A204.1 (cell line): ENCODE results near the gene ELMO2.
A peak's percentile ranks its signal among the peaks of the same experiment; 100 is the strongest.

Experiments
- FAIRE-seq: peaks from 2 replicates; lab custom pipeline; 2012; peaks lifted over from hg19 to GRCh38; lab: Jason Lieb, UNC

Gene ELMO2, protein sequence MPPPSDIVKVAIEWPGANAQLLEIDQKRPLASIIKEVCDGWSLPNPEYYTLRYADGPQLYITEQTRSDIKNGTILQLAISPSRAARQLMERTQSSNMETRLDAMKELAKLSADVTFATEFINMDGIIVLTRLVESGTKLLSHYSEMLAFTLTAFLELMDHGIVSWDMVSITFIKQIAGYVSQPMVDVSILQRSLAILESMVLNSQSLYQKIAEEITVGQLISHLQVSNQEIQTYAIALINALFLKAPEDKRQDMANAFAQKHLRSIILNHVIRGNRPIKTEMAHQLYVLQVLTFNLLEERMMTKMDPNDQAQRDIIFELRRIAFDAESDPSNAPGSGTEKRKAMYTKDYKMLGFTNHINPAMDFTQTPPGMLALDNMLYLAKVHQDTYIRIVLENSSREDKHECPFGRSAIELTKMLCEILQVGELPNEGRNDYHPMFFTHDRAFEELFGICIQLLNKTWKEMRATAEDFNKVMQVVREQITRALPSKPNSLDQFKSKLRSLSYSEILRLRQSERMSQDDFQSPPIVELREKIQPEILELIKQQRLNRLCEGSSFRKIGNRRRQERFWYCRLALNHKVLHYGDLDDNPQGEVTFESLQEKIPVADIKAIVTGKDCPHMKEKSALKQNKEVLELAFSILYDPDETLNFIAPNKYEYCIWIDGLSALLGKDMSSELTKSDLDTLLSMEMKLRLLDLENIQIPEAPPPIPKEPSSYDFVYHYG

GRCh38 chr20:46406200-46406985, at the start of gene ELMO2:
ELMO2 (minus strand) TSS chr20:46406615; CDS start chr20:46394482, 12,133 bp downstream.
- FAIRE-seq: peak; percentile 16

GRCh38 chr20:46455729-46456128, 49.3 kb upstream of the ELMO2 start:
- FAIRE-seq: no peak

GRCh38 chr20:46446851-46447250, 40.4 kb upstream of the ELMO2 start:
- no peak for FAIRE-seq

- FAIRE-seq: no peak
Measured at GRCh38 chr20:46439837-46440236, 33.4 kb upstream of the ELMO2 start.

DNA sequence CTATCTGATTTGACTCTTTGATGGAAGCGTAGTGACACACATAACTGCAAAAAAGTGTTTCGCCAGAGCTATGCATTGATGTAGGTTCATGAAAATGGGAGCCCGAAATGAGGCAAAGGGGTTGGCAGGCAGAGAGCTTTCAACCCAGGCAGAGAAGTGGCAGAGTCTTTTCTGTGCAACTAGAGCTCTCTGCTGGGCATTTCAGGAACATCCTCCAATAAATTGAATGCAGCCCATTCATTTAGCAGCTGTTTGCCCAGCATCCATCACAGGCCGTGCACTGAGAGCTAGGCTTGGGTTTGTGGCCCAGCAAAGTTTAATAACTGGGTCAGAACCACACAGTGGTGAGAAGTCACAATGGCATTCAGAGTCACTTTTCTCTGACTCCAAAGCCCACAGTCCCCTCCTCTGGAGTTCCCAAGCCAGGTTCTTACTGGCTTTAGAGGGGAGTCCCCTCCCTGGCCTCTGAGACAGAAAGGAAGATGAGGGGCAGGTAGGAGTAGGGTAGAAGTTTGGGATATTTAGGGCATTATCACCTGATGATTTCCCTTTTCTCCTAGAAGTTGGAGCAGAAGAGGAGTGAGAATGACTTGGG, 31.8 kb upstream of the ELMO2 start:
- peak; percentile 71 for FAIRE-seq

GRCh38 chr20:46435146-46435545, 28.7 kb upstream of the ELMO2 start:
- no peak for FAIRE-seq

DNA sequence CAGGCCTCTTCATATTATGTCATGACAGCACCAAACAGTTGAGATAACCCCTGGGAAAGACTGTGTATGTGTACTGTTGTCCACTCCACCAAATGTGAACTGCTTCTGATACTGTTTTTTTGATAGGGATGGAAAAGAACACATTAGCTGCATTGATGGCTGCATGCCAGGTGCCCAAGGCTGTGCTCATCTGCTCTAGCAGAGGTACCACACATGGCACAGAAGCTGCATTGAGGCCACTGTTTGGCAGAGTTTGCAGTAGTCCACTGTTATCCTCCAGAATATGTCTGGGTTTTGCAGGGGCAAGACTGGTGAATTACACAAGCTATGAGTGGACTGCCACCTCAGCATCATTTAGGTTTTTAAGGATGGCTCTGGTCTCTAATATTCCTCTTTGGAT, 28.2 kb upstream of the ELMO2 start:
- no peak for FAIRE-seq

GRCh38 chr20:46433051-46433450, 26.6 kb upstream of the ELMO2 start:
- no peak for FAIRE-seq

GRCh38 chr20:46430921-46431712, 24.7 kb upstream of the ELMO2 start:
- no peak for FAIRE-seq

DNA sequence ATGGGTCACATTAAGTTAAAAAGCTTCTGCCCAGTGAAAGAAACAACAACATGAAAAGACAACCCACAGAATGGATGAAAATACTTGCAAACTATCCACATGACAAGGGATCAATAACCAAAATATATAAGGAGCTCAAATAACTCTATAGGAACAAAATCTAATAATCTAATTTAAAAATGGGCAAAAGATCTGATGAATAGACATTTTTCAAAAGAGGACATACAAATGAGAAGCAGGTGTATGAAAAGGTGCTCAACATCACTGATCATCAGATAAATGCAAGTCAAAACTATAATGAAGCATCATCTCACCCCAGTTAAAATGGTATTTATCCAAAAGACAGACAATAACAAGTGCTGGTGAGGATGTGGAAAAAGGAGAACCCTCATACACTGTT, 21.0 kb upstream of the ELMO2 start:
- FAIRE-seq: no peak

- no peak for FAIRE-seq
Measured at GRCh38 chr20:46423882-46424482, 17.6 kb upstream of the ELMO2 start.

DNA sequence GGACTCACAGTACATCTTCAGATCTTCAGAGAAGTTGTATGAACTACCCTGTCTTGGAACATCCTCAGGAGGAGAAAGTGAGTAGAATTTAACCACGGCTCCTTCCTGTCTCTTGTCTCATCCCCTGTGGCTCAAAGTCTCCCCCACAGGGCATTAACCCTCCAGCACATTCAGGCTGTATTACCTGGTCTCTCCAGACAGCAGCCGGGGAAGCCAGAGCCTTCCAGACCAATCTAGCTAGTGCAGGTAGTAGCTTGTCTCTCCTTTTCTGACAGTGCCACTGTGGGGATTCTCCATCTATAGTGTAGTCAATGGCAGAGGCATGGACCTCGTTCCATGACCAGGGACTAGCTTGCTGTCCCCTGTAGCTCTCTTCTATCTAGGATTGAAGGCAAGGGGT, 16.9 kb upstream of the ELMO2 start:
- no peak for FAIRE-seq

DNA sequence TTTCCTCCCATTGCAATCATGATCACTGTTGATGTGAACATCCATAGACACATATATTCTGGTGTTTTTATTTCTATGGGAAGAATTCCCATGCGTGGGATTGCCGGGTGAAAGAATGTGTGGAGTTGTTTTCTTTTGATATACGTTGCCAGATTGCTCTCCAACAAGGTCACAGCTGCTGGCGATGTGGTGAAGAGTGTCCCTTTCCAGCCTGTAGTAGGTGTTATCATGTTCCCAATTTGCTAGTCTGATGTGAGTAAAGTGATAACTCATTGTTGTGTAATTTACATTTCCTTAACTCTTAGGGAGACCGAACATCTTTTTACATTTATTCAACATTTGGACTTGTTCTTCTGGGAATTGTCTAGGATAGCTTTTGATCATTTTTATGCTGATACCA, 14.5 kb upstream of the ELMO2 start:
- no peak for FAIRE-seq

DNA sequence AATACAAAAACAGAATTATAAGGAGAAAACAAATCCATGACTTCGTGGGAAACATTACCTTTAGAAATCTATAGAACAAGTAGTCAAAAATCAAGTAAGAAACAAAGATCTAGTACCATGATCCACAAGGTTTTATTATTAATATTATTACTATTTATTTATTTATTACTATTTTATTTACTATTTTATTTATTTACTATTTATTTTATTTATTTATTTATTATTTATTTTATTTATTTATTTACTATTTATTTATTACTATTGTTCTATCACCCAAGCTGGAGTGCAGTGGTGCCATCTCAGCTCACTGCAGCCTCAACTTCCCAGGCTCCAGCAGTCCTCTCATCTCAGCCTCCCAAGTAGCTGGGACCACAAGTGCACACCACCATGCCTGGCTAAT, 13.5 kb upstream of the ELMO2 start:
- peak; percentile 65 for FAIRE-seq

DNA sequence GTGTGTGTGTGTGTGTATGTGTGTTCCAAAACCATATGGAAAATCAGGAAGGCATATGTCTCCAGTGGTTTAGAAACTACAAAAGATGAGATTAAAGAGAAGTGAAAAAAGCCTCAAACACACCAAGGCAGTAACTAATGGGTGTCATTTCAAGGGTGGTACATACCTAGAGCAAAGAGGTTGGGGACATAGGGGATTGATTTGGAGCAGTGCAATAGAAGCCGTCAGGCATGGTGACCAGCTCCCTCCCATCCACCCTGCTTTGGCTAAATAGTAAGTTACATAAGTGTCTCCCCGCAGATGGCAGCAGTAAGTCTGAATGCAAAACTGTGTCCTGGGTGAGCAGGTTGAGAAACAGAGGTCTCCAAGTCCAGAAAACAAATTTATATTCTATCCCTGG, 10.4 kb upstream of the ELMO2 start:
- no peak for FAIRE-seq

DNA sequence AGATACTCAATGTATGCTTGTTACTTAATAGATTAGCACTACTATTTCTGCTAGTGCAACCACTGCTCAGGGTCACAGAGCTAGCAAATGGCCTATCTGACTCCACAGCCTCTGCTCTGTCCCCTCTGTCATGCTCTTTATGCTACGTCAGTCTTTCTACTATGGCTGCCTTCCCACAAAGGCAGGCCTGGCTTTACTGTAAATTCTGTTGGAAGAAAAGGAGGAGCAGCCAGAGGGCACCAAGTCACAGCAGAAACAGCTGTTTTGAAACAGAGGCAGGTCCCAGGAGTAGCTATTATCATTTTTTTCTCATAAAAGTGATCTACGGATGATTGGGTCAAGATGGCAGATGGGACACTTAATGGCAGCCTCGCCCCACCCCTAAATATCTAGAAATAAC, 10.0 kb upstream of the ELMO2 start:
- no peak for FAIRE-seq

DNA sequence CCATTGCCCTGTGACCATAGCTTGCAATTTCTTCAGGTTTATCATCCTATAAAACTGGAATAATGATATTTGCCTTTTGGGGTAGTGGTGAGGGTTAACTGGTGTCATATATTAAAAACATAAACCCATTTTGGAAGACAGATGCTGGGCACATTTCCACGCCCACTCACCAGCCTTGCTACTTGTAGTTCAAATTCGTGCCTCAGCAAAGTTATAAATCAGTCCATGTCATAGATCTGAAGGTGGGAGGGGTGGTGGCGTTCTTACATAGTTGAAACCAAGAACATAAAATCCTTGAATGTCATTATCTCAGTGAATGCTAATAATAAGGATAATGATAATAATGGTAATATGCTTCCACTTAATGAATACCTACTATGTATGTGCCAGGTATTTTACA, 9.4 kb upstream of the ELMO2 start:
- no peak for FAIRE-seq

- FAIRE-seq: no peak
Measured at GRCh38 chr20:46414608-46415007, 8.2 kb upstream of the ELMO2 start.

DNA sequence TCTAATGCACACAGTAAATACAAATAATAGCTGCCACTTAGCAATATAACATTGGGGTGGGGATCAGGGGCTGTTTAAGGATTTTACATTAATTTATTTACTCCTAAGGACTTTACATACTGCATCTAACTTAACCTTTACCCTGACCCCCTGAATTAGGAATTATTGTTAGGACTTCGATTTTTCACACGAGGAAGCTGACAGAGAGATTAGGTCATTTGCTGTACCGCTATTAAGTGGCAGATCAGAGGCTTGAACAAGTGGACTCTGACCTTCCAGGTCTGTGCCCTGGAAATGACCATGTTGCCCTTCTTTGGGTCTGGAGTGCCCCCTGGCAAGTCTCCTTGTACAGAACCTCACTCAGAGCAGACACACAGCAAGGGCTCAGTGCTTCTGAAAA, 5.2 kb upstream of the ELMO2 start:
- FAIRE-seq: no peak

DNA sequence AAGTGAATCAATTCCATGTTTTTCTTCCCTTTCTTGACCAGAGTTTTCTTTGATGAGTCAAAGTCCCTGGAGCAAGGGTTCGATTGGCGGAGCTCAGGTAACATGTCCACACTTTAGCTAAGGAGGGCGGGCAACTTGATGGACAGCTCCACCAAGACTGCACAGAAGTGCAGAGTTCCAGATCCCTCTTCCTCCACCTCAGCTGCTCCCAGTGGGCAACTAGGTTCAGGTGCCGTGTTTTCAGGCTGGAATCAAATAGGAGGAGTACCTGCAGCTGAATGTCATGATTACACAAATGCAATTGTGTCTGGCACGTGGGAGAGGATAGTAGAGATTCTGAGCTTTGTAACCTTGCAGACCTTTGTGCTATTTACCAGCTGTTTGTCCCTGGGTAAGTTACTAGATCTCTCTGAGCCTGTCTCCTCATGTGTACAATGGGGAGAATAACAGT, 1.9 kb upstream of the ELMO2 start:
- FAIRE-seq: no peak

DNA sequence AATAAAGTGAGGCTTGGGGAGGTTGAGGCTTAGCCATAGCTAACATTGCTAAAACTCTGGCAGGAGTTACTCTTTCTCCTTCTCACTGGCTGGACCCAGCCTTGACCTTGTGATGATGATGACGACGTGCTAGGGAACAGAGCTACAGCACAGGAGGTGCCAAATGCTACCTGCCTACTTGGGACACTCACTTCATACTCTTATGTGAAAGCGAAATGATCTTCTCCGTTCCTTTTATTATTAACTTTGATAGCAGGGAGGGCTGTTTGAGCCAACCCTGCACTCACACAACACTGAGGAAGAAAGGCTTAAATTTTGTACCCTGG, 1.2 kb upstream of the ELMO2 start:
- no peak for FAIRE-seq
